ENCODE data around the gene PDS5A. TPM values are rescaled to one million over a fixed set of nuclear protein-coding genes. Genes with fewer than 3 reads are reported as not detected.
A peak's percentile ranks its signal among the peaks of the same experiment; 100 is the strongest.
"Not testable (repeated sequence)": the region's sequence is repeated elsewhere in the genome, so short reads cannot be mapped to it uniquely, and the experiment has no call there.

PDS5A gene
- total RNA-seq, 1 donor from 2014 or later: 132 TPM

- Mint-ChIP-seq H3K36me3 (peaks cover 25% of the 10 kb centered on the region), H3K4me1 (peaks cover 17% of the 10 kb centered on the region), H3K4me3 (peak overlapping the region; percentile 88), H3K27me3 (ENCODE audit: insufficient read depth, low read depth) (peaks cover 6% of the 10 kb centered on the region), H3K27ac (no peak overlapping the region), H3K9me3 (no peaks in the 10 kb centered on the region)
- Histone ChIP-seq H3K9ac (peak overlapping the region; percentile 97), H4K20me1 (ENCODE audit: low read depth) (peaks cover 42% of the 10 kb centered on the region), H3K27ac (peak overlapping the region; percentile 91), H3K27me3 (no peaks in the 10 kb centered on the region), H3K4me3 (peak overlapping the region; percentile 91), H3K79me2 (ENCODE audit: low read depth) (peaks cover 53% of the 10 kb centered on the region), H3K4me1 (peaks cover 15% of the 10 kb centered on the region), H3K36me3 (peaks cover 7% of the 10 kb centered on the region), H2AFZ (replicated peaks) (peak overlapping the region; percentile 65), H3K4me2 (peak overlapping the region; percentile 79), H3F3A (ENCODE audit: low read depth) (peaks cover 8% of the 10 kb centered on the region), H3K9me3 (ENCODE audit: low read depth) (no peaks in the 10 kb centered on the region)
- DNase-seq (ENCODE audit: low spot score): peak; percentile 43
- no peak for TF ChIP-seq EZH2 (IDR thresholded peaks at IDR 0.05)
- TF ChIP-seq EZH2phosphoT487 (IDR thresholded peaks at IDR 0.05): no peak
- TF ChIP-seq, protein P1, sequence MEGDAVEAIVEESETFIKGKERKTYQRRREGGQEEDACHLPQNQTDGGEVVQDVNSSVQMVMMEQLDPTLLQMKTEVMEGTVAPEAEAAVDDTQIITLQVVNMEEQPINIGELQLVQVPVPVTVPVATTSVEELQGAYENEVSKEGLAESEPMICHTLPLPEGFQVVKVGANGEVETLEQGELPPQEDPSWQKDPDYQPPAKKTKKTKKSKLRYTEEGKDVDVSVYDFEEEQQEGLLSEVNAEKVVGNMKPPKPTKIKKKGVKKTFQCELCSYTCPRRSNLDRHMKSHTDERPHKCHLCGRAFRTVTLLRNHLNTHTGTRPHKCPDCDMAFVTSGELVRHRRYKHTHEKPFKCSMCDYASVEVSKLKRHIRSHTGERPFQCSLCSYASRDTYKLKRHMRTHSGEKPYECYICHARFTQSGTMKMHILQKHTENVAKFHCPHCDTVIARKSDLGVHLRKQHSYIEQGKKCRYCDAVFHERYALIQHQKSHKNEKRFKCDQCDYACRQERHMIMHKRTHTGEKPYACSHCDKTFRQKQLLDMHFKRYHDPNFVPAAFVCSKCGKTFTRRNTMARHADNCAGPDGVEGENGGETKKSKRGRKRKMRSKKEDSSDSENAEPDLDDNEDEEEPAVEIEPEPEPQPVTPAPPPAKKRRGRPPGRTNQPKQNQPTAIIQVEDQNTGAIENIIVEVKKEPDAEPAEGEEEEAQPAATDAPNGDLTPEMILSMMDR (IDR thresholded peaks at IDR 0.05): no peak
These were observed 694 bp downstream of the PDS5A start for GRCh38 chr4:39976945-39977488.

GRCh38 chr4:39976141-39976944, 1.4 kb downstream of the PDS5A start:
- H3K9me3 ChIP-seq (ENCODE audit: low read depth): no peaks in the 10 kb centered on the region
- peaks cover 15% of the 10 kb centered on the region for H3K4me1 ChIP-seq
- H3K27me3 ChIP-seq: no peaks in the 10 kb centered on the region
- Mint-ChIP-seq H3K4me1 (peaks cover 17% of the 10 kb centered on the region), H3K27ac (peak overlapping the region; percentile 97), H3K27me3 (ENCODE audit: insufficient read depth, low read depth) (peaks cover 6% of the 10 kb centered on the region), H3K9me3 (no peaks in the 10 kb centered on the region), H3K36me3 (peaks cover 25% of the 10 kb centered on the region), H3K4me3 (peak overlapping the region; percentile 88)
- TF ChIP-seq, protein P1 (IDR thresholded peaks at IDR 0.05): peak; percentile 85
- no peak for TF ChIP-seq EZH2phosphoT487 (IDR thresholded peaks at IDR 0.05)
- peaks cover 14% of the 10 kb centered on the region for H3F3A ChIP-seq (ENCODE audit: low read depth)
- peak overlapping the region; percentile 97 for H3K9ac ChIP-seq
- peak; percentile 91 for DNase-seq (ENCODE audit: low spot score)
- H3K4me2 ChIP-seq: peak overlapping the region; percentile 79
- peak overlapping the region; percentile 65 for H2AFZ ChIP-seq (replicated peaks)
- H3K79me2 ChIP-seq (ENCODE audit: low read depth): peaks cover 60% of the 10 kb centered on the region
- H3K27ac ChIP-seq: peak overlapping the region; percentile 91
- peak overlapping the region; percentile 91 for H3K4me3 ChIP-seq
- peaks cover 7% of the 10 kb centered on the region for H3K36me3 ChIP-seq
- H4K20me1 ChIP-seq (ENCODE audit: low read depth): peaks cover 48% of the 10 kb centered on the region

- no peaks in the 10 kb centered on the region for H3K9me3 ChIP-seq (ENCODE audit: low read depth)
- H3K4me1 ChIP-seq: peaks cover 15% of the 10 kb centered on the region
- Mint-ChIP-seq H3K9me3 (no peaks in the 10 kb centered on the region), H3K36me3 (peaks cover 29% of the 10 kb centered on the region), H3K4me3 (peak overlapping the region; percentile 88), H3K27ac (no peak overlapping the region), H3K4me1 (peaks cover 20% of the 10 kb centered on the region), H3K27me3 (ENCODE audit: insufficient read depth, low read depth) (peaks cover 9% of the 10 kb centered on the region)
- H3K9ac ChIP-seq: peak overlapping the region; percentile 14
- H3K27ac ChIP-seq: no peak overlapping the region
- peaks cover 56% of the 10 kb centered on the region for H4K20me1 ChIP-seq (ENCODE audit: low read depth)
- H3K36me3 ChIP-seq: peaks cover 7% of the 10 kb centered on the region
- DNase-seq (ENCODE audit: low spot score): no peak
- peaks cover 67% of the 10 kb centered on the region for H3K79me2 ChIP-seq (ENCODE audit: low read depth)
- no peaks in the 10 kb centered on the region for H3K27me3 ChIP-seq
- peaks cover 14% of the 10 kb centered on the region for H3F3A ChIP-seq (ENCODE audit: low read depth)
- peak overlapping the region; percentile 79 for H3K4me2 ChIP-seq
- TF ChIP-seq, protein P1 (IDR thresholded peaks at IDR 0.05): no peak
- TF ChIP-seq EZH2phosphoT487 (IDR thresholded peaks at IDR 0.05) (no peak), EZH2 (IDR thresholded peaks at IDR 0.05) (no peak)
- peak overlapping the region; percentile 91 for H3K4me3 ChIP-seq
- H2AFZ ChIP-seq (replicated peaks): no peak overlapping the region
These were observed 2.1 kb downstream of the PDS5A start for GRCh38 chr4:39975488-39976089.

DNA sequence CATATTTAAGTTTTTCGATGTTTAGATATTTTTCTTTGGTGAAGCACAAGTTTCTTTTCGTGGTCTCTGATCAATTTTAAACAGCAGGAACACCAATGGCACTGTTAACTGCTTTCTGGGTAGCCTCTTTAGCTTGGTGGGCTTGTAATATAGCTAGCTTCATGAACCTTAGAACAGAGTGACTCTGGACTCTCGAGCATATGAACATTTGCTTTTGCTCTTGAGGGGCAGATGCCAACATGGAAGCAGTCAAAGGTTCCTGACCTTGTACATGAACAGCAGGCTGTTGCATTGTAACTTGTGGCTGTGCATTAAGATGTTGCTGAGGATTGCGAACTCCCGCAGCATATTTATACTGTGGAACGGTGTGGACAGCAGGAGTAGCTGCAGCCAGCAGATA, 4.7 kb downstream of the PDS5A start:
- Histone ChIP-seq H3K79me2 (ENCODE audit: low read depth) (peaks cover 93% of the 10 kb centered on the region), H4K20me1 (ENCODE audit: low read depth) (peaks cover 81% of the 10 kb centered on the region), H3K4me1 (peaks cover 12% of the 10 kb centered on the region), H3F3A (ENCODE audit: low read depth) (peaks cover 11% of the 10 kb centered on the region)
- not testable (repeated sequence) for H3K36me3 ChIP-seq; H3K4me3 Mint-ChIP-seq; H3K9ac ChIP-seq; H2AFZ ChIP-seq (replicated peaks); H3K27me3 Mint-ChIP-seq (ENCODE audit: insufficient read depth, low read depth); H3K9me3 Mint-ChIP-seq; H3K27me3 ChIP-seq; DNase-seq (ENCODE audit: low spot score); H3K27ac ChIP-seq; H3K9me3 ChIP-seq (ENCODE audit: low read depth); H3K4me3 ChIP-seq; H3K27ac Mint-ChIP-seq; H3K4me2 ChIP-seq
- H3K36me3 Mint-ChIP-seq: peaks cover 36% of the 10 kb centered on the region
- H3K4me1 Mint-ChIP-seq: peaks cover 18% of the 10 kb centered on the region

Data from neural progenitor cell (in vitro differentiated cells).